SK-N-SH treated with all-trans-retinoic acid at 6 μM for 48 hours (cell line): ENCODE measurements around the gene FHIP2A.

Experiments used
- ATAC-seq: fragments of 200-7000 bp; cut with Tn5 transposase; 3 replicates; pipeline ENCODE4 v1.9.1; 2020; ENCODE audit warnings: mild to moderate bottlenecking, moderate library complexity
- CSDC2 ChIP-seq: fragments of 250-450 bp; sonication (Bioruptor Pico); IDR thresholded peaks from 2 replicates; pipeline ENCODE4 v1.5.0; 2020; ENCODE audit warnings: mild to moderate bottlenecking, moderate library complexity
- ESRRG ChIP-seq: fragments of 250-450 bp; sonication (Bioruptor Pico); IDR thresholded peaks from 2 replicates; pipeline ENCODE4 v1.6.1; 2021; ENCODE audit warnings: mild to moderate bottlenecking
- GLIS3 ChIP-seq: fragments of 250-450 bp; sonication (Bioruptor Pico); IDR thresholded peaks from 2 replicates; pipeline ENCODE4 v1.5.0; 2020; ENCODE audit warnings: mild to moderate bottlenecking, moderate library complexity
- ISL1 ChIP-seq: fragments of 250-450 bp; sonication (Bioruptor Pico); IDR thresholded peaks from 2 replicates; pipeline ENCODE4 v2.1.2; 2022; ENCODE audit warnings: mild to moderate bottlenecking, moderate library complexity
- PPARA ChIP-seq: fragments of 250-450 bp; sonication (Bioruptor Pico); IDR thresholded peaks from 2 replicates; pipeline ENCODE4 v1.5.0; 2020; ENCODE audit warnings: mild to moderate bottlenecking, borderline replicate concordance
- RARB ChIP-seq: fragments of 250-450 bp; sonication (Bioruptor Pico); IDR thresholded peaks from 2 replicates; pipeline ENCODE4 v1.8.0; 2021; ENCODE audit warnings: mild to moderate bottlenecking, moderate library complexity
- SNAI2 ChIP-seq: fragments of 250-450 bp; sonication (Bioruptor Pico); IDR thresholded peaks from 2 replicates; pipeline ENCODE4 v1.5.0; 2020; ENCODE audit warnings: mild to moderate bottlenecking, moderate library complexity
- TCF4 ChIP-seq: fragments of 250-450 bp; sonication (Bioruptor Pico); IDR thresholded peaks from 2 replicates; pipeline ENCODE4 v1.8.0; 2021; ENCODE audit warnings: mild to moderate bottlenecking, moderate library complexity, borderline replicate concordance
- TOX ChIP-seq: fragments of 250-450 bp; sonication (Bioruptor Pico); IDR thresholded peaks from 2 replicates; pipeline ENCODE4 v1.8.0; 2021; ENCODE audit warnings: mild to moderate bottlenecking, moderate library complexity, borderline replicate concordance
- ZFP3 ChIP-seq: fragments of 250-450 bp; sonication (Bioruptor Pico); IDR thresholded peaks from 2 replicates; pipeline ENCODE4 v1.5.0; 2020; ENCODE audit warnings: mild to moderate bottlenecking, moderate library complexity
- ZFP30 ChIP-seq: fragments of 450-650 bp; formaldehyde crosslinking; IDR thresholded peaks from 2 replicates; pipeline ENCODE4 v1.5.0; 2022; ENCODE audit warnings: mild to moderate bottlenecking, moderate library complexity
- ZNF70 ChIP-seq: fragments of 450-650 bp; formaldehyde crosslinking; IDR thresholded peaks from 2 replicates; pipeline ENCODE4 v1.5.0; 2020; ENCODE audit warnings: mild to moderate bottlenecking, moderate library complexity
- ZNF8 ChIP-seq: fragments of 450-650 bp; formaldehyde crosslinking; IDR thresholded peaks from 2 replicates; pipeline ENCODE4 v1.5.0; 2020; ENCODE audit warnings: mild to moderate bottlenecking, moderate library complexity
- TF ChIP-seq, protein P1 (sequence below): fragments of 250-450 bp; sonication (Bioruptor Pico); IDR thresholded peaks from 2 replicates; pipeline ENCODE4 v1.5.0; 2020; ENCODE audit warnings: mild to moderate bottlenecking, moderate library complexity
- TF ChIP-seq, protein P2 (sequence below): fragments of 250-450 bp; sonication (Bioruptor Pico); IDR thresholded peaks from 2 replicates; pipeline ENCODE4 v1.8.0; 2021; ENCODE audit warnings: low read depth, mild to moderate bottlenecking, moderate library complexity, borderline replicate concordance
- TF ChIP-seq, protein P3 (sequence below): fragments of 250-450 bp; sonication (Bioruptor Pico); IDR thresholded peaks from 2 replicates; pipeline ENCODE4 v1.5.1; 2020; ENCODE audit warnings: low read depth, mild to moderate bottlenecking, moderate library complexity
- TF ChIP-seq, protein P4 (sequence below): fragments of 250-450 bp; sonication (Bioruptor Pico); IDR thresholded peaks from 2 replicates; pipeline ENCODE4 v1.5.1; 2021; ENCODE audit warnings: mild to moderate bottlenecking, moderate library complexity

FHIP2A gene

DNA sequence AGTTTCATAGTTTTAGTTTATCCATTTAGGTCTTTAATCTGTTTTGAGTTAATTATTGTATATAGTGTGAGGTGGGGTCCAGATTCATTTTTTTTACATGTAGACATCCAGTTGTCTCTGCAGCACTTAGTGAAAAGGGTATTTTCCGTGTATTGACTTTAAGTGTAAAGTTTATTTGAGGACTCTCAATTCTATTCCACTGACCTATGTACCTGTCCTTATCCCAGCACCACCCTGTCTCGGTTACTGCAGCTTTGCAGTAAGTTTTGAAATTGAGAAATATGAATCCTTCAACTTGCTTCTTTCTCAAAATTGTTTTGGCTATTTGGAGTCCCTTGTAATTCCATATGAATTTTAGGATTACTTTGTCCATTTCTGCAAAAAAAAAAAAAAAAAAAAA is 29.8 kb downstream of the FHIP2A start:
- ATAC-seq = no peak
- TF ChIP-seq ZFP30 (CRISPR knock-in tag) = no peak

DNA sequence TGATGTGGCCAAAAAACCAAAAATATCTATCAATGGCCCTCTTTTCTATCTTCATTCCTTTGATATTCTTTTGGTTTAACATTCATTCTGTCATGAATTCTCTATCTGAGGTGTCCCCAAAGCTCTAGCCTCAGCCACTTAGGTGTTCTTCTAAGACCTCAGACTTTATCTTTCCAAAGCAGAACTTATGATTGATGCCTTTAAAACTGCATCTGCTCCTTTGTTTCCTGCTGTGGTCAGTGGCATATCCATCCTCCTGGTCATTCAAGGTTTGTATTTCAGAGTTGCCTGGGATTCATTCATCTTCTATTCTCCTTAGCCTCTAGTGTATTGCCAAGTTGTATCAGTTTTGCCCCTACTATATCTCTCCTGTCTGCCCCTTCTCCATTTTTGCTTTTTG is 30.6 kb downstream of the FHIP2A start:
- TF ChIP-seq, protein P1, sequence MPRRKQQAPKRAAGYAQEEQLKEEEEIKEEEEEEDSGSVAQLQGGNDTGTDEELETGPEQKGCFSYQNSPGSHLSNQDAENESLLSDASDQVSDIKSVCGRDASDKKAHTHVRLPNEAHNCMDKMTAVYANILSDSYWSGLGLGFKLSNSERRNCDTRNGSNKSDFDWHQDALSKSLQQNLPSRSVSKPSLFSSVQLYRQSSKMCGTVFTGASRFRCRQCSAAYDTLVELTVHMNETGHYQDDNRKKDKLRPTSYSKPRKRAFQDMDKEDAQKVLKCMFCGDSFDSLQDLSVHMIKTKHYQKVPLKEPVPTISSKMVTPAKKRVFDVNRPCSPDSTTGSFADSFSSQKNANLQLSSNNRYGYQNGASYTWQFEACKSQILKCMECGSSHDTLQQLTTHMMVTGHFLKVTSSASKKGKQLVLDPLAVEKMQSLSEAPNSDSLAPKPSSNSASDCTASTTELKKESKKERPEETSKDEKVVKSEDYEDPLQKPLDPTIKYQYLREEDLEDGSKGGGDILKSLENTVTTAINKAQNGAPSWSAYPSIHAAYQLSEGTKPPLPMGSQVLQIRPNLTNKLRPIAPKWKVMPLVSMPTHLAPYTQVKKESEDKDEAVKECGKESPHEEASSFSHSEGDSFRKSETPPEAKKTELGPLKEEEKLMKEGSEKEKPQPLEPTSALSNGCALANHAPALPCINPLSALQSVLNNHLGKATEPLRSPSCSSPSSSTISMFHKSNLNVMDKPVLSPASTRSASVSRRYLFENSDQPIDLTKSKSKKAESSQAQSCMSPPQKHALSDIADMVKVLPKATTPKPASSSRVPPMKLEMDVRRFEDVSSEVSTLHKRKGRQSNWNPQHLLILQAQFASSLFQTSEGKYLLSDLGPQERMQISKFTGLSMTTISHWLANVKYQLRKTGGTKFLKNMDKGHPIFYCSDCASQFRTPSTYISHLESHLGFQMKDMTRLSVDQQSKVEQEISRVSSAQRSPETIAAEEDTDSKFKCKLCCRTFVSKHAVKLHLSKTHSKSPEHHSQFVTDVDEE (CRISPR knock-in tag) = no peak
- TF ChIP-seq ZNF70 (CRISPR knock-in tag) = no peak
- TF ChIP-seq ESRRG = no peak
- TF ChIP-seq, protein P2, sequence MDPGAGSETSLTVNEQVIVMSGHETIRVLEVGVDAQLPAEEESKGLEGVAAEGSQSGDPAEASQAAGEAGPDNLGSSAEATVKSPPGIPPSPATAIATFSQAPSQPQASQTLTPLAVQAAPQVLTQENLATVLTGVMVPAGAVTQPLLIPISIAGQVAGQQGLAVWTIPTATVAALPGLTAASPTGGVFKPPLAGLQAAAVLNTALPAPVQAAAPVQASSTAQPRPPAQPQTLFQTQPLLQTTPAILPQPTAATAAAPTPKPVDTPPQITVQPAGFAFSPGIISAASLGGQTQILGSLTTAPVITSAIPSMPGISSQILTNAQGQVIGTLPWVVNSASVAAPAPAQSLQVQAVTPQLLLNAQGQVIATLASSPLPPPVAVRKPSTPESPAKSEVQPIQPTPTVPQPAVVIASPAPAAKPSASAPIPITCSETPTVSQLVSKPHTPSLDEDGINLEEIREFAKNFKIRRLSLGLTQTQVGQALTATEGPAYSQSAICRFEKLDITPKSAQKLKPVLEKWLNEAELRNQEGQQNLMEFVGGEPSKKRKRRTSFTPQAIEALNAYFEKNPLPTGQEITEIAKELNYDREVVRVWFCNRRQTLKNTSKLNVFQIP (CRISPR knock-in tag) = no peak
- TF ChIP-seq RARB = no peak
- no peak for TF ChIP-seq ZNF8
- TF ChIP-seq CSDC2 = no peak
- TF ChIP-seq ZFP3 = no peak
- TF ChIP-seq, protein P3, sequence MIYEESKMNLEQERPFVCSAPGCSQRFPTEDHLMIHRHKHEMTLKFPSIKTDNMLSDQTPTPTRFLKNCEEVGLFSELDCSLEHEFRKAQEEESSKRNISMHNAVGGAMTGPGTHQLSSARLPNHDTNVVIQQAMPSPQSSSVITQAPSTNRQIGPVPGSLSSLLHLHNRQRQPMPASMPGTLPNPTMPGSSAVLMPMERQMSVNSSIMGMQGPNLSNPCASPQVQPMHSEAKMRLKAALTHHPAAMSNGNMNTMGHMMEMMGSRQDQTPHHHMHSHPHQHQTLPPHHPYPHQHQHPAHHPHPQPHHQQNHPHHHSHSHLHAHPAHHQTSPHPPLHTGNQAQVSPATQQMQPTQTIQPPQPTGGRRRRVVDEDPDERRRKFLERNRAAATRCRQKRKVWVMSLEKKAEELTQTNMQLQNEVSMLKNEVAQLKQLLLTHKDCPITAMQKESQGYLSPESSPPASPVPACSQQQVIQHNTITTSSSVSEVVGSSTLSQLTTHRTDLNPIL (CRISPR knock-in tag) = no peak
- no peak for ATAC-seq

DNA sequence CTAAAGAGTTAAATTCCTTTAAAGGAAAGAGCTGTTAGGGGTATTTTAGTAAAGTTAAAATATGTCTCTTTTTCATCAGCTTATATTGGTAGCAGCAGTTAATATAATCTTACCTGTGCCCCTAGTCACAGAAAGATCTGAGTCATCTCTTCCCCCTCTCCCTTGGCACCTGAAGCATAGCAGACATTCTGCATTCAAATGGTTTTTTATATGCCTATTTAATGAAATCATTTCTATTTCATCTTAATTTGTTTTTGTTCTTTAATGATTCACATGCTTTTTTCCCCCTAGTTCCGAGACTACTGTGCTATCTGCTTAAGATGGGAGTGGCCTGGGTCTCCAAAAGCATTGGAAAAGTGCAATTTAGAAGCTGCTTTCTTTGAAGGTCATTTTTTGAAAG is 33.3 kb downstream of the FHIP2A start:
- peak; percentile 52; the same call in 1 of the 2 replicates for TF ChIP-seq ISL1 (CRISPR knock-in tag)
- TF ChIP-seq PPARA (CRISPR knock-in tag) = no peak
- TF ChIP-seq TOX (CRISPR knock-in tag) = no peak
- TF ChIP-seq TCF4 (CRISPR knock-in tag) = no peak
- no peak for TF ChIP-seq SNAI2 (CRISPR knock-in tag)
- TF ChIP-seq, protein P4, sequence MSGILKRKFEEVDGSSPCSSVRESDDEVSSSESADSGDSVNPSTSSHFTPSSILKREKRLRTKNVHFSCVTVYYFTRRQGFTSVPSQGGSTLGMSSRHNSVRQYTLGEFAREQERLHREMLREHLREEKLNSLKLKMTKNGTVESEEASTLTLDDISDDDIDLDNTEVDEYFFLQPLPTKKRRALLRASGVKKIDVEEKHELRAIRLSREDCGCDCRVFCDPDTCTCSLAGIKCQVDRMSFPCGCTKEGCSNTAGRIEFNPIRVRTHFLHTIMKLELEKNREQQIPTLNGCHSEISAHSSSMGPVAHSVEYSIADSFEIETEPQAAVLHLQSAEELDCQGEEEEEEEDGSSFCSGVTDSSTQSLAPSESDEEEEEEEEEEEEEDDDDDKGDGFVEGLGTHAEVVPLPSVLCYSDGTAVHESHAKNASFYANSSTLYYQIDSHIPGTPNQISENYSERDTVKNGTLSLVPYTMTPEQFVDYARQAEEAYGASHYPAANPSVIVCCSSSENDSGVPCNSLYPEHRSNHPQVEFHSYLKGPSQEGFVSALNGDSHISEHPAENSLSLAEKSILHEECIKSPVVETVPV (CRISPR knock-in tag) = no peak
- no peak for ATAC-seq

DNA sequence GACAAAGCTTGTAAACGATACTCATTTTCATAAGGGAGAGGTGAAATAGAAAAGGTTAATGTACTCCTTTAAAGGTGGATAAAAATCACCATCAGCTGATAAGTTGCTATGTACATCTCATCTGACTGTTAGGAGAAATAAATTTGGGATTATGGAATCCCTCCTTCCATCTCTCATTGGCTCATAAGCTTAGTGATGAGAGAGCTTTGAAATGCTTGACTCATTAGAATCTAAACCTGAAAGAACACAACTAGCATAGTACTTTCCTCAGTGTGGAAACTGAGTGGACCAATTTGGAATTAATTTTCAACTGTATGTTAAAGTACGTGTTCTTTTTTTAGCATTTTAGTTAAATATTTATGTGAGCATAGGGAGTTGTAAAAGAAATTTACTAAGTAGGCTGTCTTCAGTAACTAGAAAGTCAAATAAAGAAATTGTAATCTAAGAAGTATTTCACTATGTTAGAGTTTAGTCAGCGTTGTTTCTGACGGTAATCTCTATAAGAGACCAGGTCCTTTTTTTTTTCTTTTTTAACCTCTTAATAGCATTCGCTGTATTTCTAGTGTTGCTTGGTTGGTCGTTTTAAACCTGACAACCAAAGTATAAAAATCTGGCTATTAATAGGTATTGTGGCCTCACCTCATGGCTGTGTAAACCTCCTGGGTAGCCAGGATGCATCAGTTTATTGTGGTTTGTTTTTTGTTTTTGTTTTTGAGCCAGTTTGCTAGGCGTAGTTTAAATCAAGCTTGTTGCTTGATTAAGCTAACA is 34.4 kb downstream of the FHIP2A start:
- TF ChIP-seq PPARA (CRISPR knock-in tag) (no peak), SNAI2 (CRISPR knock-in tag) (no peak), ZFP30 (CRISPR knock-in tag) (no peak), GLIS3 (CRISPR knock-in tag) (no peak), ZFP3 (no peak), RARB (no peak), ZNF8 (no peak)
- TF ChIP-seq, protein P2 (CRISPR knock-in tag) = no peak
- TF ChIP-seq, protein P3 (CRISPR knock-in tag) = no peak
- peak; percentile 56 for ATAC-seq
